SH-SY5Y (cell line): ENCODE data around the gene SLC25A1.

Experiments
- GATA2 ChIP-seq: IDR thresholded peaks from 2 replicates; pipeline ENCODE4 v1.6.1; 2011; ENCODE audit warnings: mild to moderate bottlenecking, low read depth, low read length
- GATA3 ChIP-seq: IDR thresholded peaks from 2 replicates; pipeline ENCODE4 v1.6.1; 2011; ENCODE audit warnings: low read depth, mild to moderate bottlenecking, low read length, moderate library complexity

- TF ChIP-seq GATA2 (no peak), GATA3 (no peak)
Observed at GRCh38 chr22:19197997-19198865, 19.7 kb upstream of the SLC25A1 start.
